GM23338 (cell line): Measurements from ENCODE around the gene ARL2BP. TPM values are rescaled to one million over a fixed set of nuclear protein-coding genes. Genes with fewer than 3 reads are reported as not detected.
"Not testable (repeated sequence)": the region's sequence is repeated elsewhere in the genome, so short reads cannot be mapped to it uniquely, and the experiment has no call there.

Source experiments
- ATAC-seq: fragments of 200-7000 bp; cut with Tn5 transposase; 3 replicates; pipeline ENCODE4 v1.9.1; 2020
- DNase-seq: peaks from one replicate; pipeline ENCODE4 v3.0.0-alpha.2; 2015; ENCODE audit warnings: low spot score
- H2AFZ ChIP-seq: fragments of 200-600 bp; sonication (generic); 2 replicates; pipeline ENCODE4 v1.8.0; 2016; ENCODE audit warnings: antibody characterized with exemption, mild to moderate bottlenecking, moderate library complexity
- H3F3A ChIP-seq: fragments of 200-600 bp; sonication (generic); replicated peaks from 2 replicates; pipeline ENCODE4 v1.8.0; 2017; ENCODE audit warnings: antibody characterized with exemption, mixed run types, low read depth
- H3K27ac ChIP-seq: fragments of 200-600 bp; sonication (generic); 2 replicates; pipeline ENCODE4 v1.6.1; 2016; ENCODE audit warnings: low read depth
- H3K27me3 ChIP-seq: fragments of 200-600 bp; sonication (generic); 2 replicates; pipeline ENCODE4 v1.8.0; 2016; ENCODE audit warnings: mild to moderate bottlenecking, mixed run types, moderate library complexity; ENCODE audit not compliant: insufficient read depth
- H3K36me3 ChIP-seq: fragments of 200-600 bp; sonication (generic); 2 replicates; pipeline ENCODE4 v1.8.0; 2016; ENCODE audit warnings: mild to moderate bottlenecking; ENCODE audit not compliant: insufficient read depth
- H3K4me1 ChIP-seq: fragments of 200-600 bp; sonication (generic); 2 replicates; pipeline ENCODE4 v1.8.0; 2016; ENCODE audit warnings: mild to moderate bottlenecking, moderate library complexity; ENCODE audit not compliant: insufficient read depth
- H3K4me2 ChIP-seq: fragments of 200-600 bp; sonication (generic); 2 replicates; pipeline ENCODE4 v1.7.1; 2017; ENCODE audit warnings: mixed run types
- H3K4me3 ChIP-seq: fragments of 200-600 bp; sonication (generic); 2 replicates; pipeline ENCODE4 v1.6.1; 2016; ENCODE audit warnings: mixed run types
- H3K79me2 ChIP-seq: fragments of 200-600 bp; sonication (generic); replicated peaks from 2 replicates; pipeline ENCODE4 v1.8.0; 2017; ENCODE audit warnings: mild to moderate bottlenecking; ENCODE audit not compliant: insufficient read depth
- H3K9me2 ChIP-seq: fragments of 200-600 bp; sonication (generic); 2 replicates; pipeline ENCODE4 v1.8.0; 2017; ENCODE audit not compliant: insufficient read depth
- H4K20me1 ChIP-seq: fragments of 200-600 bp; sonication (generic); replicated peaks from 2 replicates; pipeline ENCODE4 v1.8.0; 2017; ENCODE audit warnings: mild to moderate bottlenecking; ENCODE audit not compliant: insufficient read depth
- H3K27ac Mint-ChIP-seq: 2 replicates; pipeline ENCODE4 v1.8.0; 2020; ENCODE audit warnings: inconsistent platforms, mild to moderate bottlenecking, moderate library complexity, mixed read lengths
- H3K27me3 Mint-ChIP-seq: 3 replicates; pipeline ENCODE4 v1.8.0; 2022; ENCODE audit warnings: low read depth, mild to moderate bottlenecking, moderate library complexity, mixed read lengths, inconsistent platforms; ENCODE audit not compliant: insufficient read depth, poor library complexity
- H3K36me3 Mint-ChIP-seq: 3 replicates; pipeline ENCODE4 v1.8.0; 2021; ENCODE audit warnings: low read depth, mild to moderate bottlenecking, inconsistent platforms, moderate library complexity, mixed read lengths
- H3K4me1 Mint-ChIP-seq: 3 replicates; pipeline ENCODE4 v1.8.0; 2020; ENCODE audit warnings: mild to moderate bottlenecking, inconsistent platforms, mixed read lengths
- H3K4me3 Mint-ChIP-seq: 3 replicates; pipeline ENCODE4 v1.8.0; 2021; ENCODE audit warnings: moderate library complexity, mild to moderate bottlenecking, inconsistent platforms, mixed read lengths
- H3K9me3 Mint-ChIP-seq: 3 replicates; pipeline ENCODE4 v1.8.0; 2020; ENCODE audit warnings: moderate library complexity, mild to moderate bottlenecking, inconsistent platforms, mixed read lengths
- EZH2 ChIP-seq: fragments of 200-600 bp; sonication (generic); IDR thresholded peaks from one replicate; pipeline ENCODE4 v1.8.0; 2017; ENCODE audit warnings: antibody characterized with exemption, mild to moderate bottlenecking, low read depth; ENCODE audit not compliant: unreplicated experiment
- EZH2phosphoT487 ChIP-seq: fragments of 200-600 bp; sonication (generic); IDR thresholded peaks from one replicate; pipeline ENCODE4 v1.8.1; 2018; ENCODE audit warnings: antibody characterized with exemption; ENCODE audit not compliant: unreplicated experiment
- JUNB ChIP-seq: IDR thresholded peaks from one replicate; pipeline ENCODE4 v1.6.1; 2016; ENCODE audit warnings: antibody characterized with exemption; ENCODE audit not compliant: unreplicated experiment
- NANOG ChIP-seq: IDR thresholded peaks from 2 replicates; pipeline ENCODE4 v1.6.1; 2016; ENCODE audit warnings: antibody characterized with exemption, borderline replicate concordance
- STAT1 ChIP-seq: IDR thresholded peaks from one replicate; pipeline ENCODE4 v1.6.1; 2016; ENCODE audit warnings: antibody characterized with exemption; ENCODE audit not compliant: unreplicated experiment
- polyA plus RNA-seq: library from polyadenylated mRNA; unstranded; fragments of >200 nt; fragmentation: Nextera tagmentation; extraction: Ambion mirVana; gene quantifications from 2 replicates; pipeline ENCODE4 v1.2.1, GENCODE V29; 2016
- total RNA-seq: library from RNA; depleted of rRNA; stranded (reverse); fragments of >200 nt; shearing (Covaris generic); gene quantifications from 2 replicates; pipeline ENCODE4 v1.2.3, GENCODE V29; 2014
- TF ChIP-seq, protein P1 (sequence below): IDR thresholded peaks from 2 replicates; pipeline ENCODE4 v1.6.1; 2016; ENCODE audit warnings: antibody characterized with exemption
- TF ChIP-seq, protein P2 (sequence below): IDR thresholded peaks from one replicate; pipeline ENCODE4 v1.6.1; 2018; ENCODE audit warnings: antibody characterized with exemption; ENCODE audit not compliant: unreplicated experiment

ARL2BP gene
- total and polyA plus RNA-seq, 2 experiments from 2014 or later: 10.3 to 13.4 TPM

DNA sequence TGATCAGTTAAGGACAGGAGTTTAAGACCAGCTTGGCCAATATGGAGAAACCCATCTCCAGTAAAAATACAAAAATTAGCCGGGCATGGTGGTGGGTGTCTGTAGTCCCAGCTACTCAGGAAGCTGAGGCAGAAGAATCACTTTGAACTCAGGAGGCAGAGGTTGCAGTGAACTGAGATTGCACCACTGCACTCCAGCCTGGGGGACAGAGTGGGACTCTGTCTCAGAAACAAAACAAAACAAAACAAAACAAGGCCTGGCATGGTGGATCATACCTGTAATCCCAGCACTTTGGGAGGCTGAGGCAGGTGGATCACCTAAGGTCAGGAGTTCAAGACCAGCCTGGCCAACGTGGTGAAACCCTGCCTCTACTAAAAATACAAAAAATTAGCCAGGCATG, 22.3 kb downstream of the ARL2BP start:
- Mint-ChIP-seq H3K4me1 (peaks cover 16% of the 10 kb centered on the region), H3K27me3 (peaks cover 11% of the 10 kb centered on the region)
- H3K36me3 Mint-ChIP-seq, H3K36me3 ChIP-seq, H3F3A ChIP-seq, H4K20me1 ChIP-seq, H3K9me2 ChIP-seq, H3K9me3 Mint-ChIP-seq, H3K4me1 ChIP-seq, ATAC-seq, H3K4me2 ChIP-seq, H2AFZ ChIP-seq, H3K27ac ChIP-seq, H3K27me3 ChIP-seq, H3K79me2 ChIP-seq, H3K4me3 Mint-ChIP-seq, DNase-seq, H3K4me3 ChIP-seq, H3K27ac Mint-ChIP-seq: not testable (repeated sequence)

DNA sequence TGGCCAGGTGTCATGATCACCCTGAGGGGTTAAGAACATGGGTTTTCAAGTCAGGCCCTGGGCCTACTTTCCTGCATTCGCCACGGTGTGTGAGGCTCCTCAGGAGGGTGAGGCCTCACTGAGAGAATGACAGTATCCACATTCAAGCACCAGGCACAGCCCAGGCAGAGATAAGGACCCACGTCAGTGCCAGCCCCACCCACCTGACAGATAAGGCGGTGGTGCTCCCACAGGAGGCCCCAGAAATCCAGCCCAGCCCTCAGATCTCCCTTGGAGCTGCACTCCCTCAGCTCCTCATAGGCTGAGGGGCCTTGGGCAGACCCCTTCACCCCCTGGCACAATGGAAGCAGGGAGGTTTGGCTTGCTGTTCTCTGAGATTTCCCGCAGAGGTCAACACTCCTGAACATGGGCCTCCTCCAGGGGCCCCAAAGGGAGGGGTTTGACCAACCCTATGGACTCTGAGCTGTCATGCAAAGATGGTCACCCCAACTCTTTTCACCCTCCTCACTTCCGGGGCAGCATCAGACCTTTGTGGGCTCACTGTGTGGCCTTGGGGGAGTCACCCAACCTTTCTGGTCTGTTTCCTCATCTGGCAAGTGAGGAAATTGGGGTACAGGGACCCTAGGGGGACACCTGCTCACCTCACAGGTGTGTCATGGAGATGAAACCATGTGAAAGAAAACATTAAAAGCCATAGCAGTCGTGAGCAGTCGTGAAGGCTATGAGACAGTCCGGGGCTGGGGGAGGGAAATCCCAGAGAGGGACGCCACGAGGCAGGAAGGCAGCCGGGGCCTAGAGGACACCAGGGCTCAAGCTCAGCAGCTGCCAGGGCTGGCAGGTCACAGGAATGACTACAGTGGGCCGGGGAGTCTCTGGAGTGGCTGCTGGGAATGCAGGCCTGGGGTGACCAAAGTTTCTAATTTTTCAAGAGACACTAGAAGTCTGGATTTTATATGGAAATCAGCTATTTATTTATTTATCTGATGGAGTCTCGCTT, 24.0 kb downstream of the ARL2BP start:
- no peaks in the 10 kb centered on the region for H3K36me3 Mint-ChIP-seq
- DNase-seq (no peak), ATAC-seq (no peak)
- H3K4me1 Mint-ChIP-seq: peaks cover 16% of the 10 kb centered on the region
- H3K9me3 Mint-ChIP-seq: no peaks in the 10 kb centered on the region
- Histone ChIP-seq H3K27ac (no peak overlapping the region), H3K4me1 (0 out of 2 replicates have a peak, but pooled peaks cover 6% of the 10 kb centered on the region), H3K4me3 (no peak overlapping the region), H3K27me3 (no peaks in the 10 kb centered on the region), H3K4me2 (no peak overlapping the region), H3F3A (no peaks in the 10 kb centered on the region), H3K36me3 (no peaks in the 10 kb centered on the region), H3K9me2 (no peaks in the 10 kb centered on the region), H4K20me1 (no peaks in the 10 kb centered on the region), H2AFZ (no peak overlapping the region), H3K79me2 (no peaks in the 10 kb centered on the region)
- H3K27me3 Mint-ChIP-seq: peaks cover 11% of the 10 kb centered on the region
- H3K27ac Mint-ChIP-seq: no peak overlapping the region
- no peak overlapping the region for H3K4me3 Mint-ChIP-seq
- TF ChIP-seq EZH2phosphoT487 (no peak), JUNB (no peak)

DNA sequence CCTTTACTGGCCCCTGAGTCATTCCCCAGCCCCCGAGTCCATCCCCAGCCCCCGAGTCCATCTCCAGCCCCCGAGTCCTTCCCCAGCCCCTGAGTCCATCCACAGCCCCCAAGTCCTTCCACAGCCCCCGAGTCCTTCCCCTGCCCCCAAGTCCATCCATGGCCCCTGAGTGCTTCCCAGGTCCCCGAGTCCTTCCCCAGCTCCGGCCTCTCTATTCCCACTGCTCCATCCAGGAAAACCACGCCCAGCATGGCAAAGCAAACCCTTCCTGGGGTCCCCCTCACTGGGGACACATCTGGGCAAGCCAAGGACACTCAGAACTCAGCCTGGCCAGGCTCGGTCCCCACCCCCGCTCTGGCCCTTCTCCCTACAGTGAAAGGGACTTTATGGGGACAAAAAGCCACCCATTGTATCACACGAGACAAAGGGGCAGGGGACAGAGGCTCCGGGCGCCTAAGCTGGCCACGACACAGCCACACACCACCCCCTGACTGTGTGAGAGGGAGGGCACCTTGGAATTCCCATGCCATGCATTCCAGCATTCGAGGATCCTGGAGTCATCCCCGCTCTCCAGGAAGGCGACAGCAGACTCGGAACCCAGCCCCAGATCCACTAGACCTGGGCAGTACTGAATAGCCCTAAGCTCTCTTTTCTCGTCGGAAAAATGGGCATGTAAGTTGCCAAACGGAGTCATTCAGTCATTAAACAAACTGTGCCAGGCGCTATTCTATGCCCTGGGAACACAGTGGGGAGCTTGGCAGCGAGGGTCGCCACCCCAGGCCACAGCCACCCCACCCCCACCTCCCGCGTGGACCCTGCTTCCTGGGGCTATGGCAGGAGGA, 25.4 kb downstream of the ARL2BP start:
- Histone ChIP-seq H3K27ac (no peak overlapping the region), H3K9me2 (no peaks in the 10 kb centered on the region), H4K20me1 (no peaks in the 10 kb centered on the region), H3K36me3 (no peaks in the 10 kb centered on the region), H3K4me2 (no peak overlapping the region; the same call in 1 of the 2 replicates), H3K79me2 (no peaks in the 10 kb centered on the region), H2AFZ (no peak overlapping the region), H3K27me3 (no peaks in the 10 kb centered on the region), H3K4me3 (no peak overlapping the region), H3K4me1 (0 out of 2 replicates have a peak, but pooled peaks cover 6% of the 10 kb centered on the region), H3F3A (no peaks in the 10 kb centered on the region)
- H3K27ac Mint-ChIP-seq: no peak overlapping the region
- no peaks in the 10 kb centered on the region for H3K36me3 Mint-ChIP-seq
- H3K4me3 Mint-ChIP-seq: no peak overlapping the region
- peaks cover 11% of the 10 kb centered on the region for H3K27me3 Mint-ChIP-seq
- H3K9me3 Mint-ChIP-seq: no peaks in the 10 kb centered on the region
- ATAC-seq (peak; percentile 57), DNase-seq (peak; percentile 48)
- peaks cover 16% of the 10 kb centered on the region for H3K4me1 Mint-ChIP-seq
- TF ChIP-seq NANOG (no peak), STAT1 (no peak), EZH2 (no peak)
- TF ChIP-seq, protein P1, sequence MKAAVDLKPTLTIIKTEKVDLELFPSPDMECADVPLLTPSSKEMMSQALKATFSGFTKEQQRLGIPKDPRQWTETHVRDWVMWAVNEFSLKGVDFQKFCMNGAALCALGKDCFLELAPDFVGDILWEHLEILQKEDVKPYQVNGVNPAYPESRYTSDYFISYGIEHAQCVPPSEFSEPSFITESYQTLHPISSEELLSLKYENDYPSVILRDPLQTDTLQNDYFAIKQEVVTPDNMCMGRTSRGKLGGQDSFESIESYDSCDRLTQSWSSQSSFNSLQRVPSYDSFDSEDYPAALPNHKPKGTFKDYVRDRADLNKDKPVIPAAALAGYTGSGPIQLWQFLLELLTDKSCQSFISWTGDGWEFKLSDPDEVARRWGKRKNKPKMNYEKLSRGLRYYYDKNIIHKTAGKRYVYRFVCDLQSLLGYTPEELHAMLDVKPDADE: no peak
- TF ChIP-seq, protein P2, sequence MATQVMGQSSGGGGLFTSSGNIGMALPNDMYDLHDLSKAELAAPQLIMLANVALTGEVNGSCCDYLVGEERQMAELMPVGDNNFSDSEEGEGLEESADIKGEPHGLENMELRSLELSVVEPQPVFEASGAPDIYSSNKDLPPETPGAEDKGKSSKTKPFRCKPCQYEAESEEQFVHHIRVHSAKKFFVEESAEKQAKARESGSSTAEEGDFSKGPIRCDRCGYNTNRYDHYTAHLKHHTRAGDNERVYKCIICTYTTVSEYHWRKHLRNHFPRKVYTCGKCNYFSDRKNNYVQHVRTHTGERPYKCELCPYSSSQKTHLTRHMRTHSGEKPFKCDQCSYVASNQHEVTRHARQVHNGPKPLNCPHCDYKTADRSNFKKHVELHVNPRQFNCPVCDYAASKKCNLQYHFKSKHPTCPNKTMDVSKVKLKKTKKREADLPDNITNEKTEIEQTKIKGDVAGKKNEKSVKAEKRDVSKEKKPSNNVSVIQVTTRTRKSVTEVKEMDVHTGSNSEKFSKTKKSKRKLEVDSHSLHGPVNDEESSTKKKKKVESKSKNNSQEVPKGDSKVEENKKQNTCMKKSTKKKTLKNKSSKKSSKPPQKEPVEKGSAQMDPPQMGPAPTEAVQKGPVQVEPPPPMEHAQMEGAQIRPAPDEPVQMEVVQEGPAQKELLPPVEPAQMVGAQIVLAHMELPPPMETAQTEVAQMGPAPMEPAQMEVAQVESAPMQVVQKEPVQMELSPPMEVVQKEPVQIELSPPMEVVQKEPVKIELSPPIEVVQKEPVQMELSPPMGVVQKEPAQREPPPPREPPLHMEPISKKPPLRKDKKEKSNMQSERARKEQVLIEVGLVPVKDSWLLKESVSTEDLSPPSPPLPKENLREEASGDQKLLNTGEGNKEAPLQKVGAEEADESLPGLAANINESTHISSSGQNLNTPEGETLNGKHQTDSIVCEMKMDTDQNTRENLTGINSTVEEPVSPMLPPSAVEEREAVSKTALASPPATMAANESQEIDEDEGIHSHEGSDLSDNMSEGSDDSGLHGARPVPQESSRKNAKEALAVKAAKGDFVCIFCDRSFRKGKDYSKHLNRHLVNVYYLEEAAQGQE: no peak
